G401.6 (cell line): ENCODE data around the gene LRCH1.

Experiments used
- FAIRE-seq: peaks from 2 replicates; lab custom pipeline; 2012; peaks lifted over from hg19 to GRCh38; lab: Jason Lieb, UNC

LRCH1 gene

GRCh38 chr13:46594374-46595078 is 41.6 kb downstream of the LRCH1 start:
- no peak for FAIRE-seq

- no peak for FAIRE-seq
Measured at GRCh38 chr13:46595136-46595884, 42.3 kb downstream of the LRCH1 start.

- no peak for FAIRE-seq
Measured at GRCh38 chr13:46595885-46596275, 42.9 kb downstream of the LRCH1 start.

GRCh38 chr13:46596466-46596865 is 43.5 kb downstream of the LRCH1 start:
- FAIRE-seq, result no peak

GRCh38 chr13:46598140-46598819 is 45.3 kb downstream of the LRCH1 start:
- no peak for FAIRE-seq

- no peak for FAIRE-seq
Measured at GRCh38 chr13:46598820-46599180, 45.8 kb downstream of the LRCH1 start.

- no peak for FAIRE-seq
Measured at GRCh38 chr13:46600943-46601311, 48.0 kb downstream of the LRCH1 start.

GRCh38 chr13:46602531-46602930 is 49.6 kb downstream of the LRCH1 start:
- FAIRE-seq, result no peak

- no peak for FAIRE-seq
Measured at GRCh38 chr13:46603165-46603603, 50.2 kb downstream of the LRCH1 start.

GRCh38 chr13:46604226-46604990 is 51.4 kb downstream of the LRCH1 start:
- no peak for FAIRE-seq

GRCh38 chr13:46605076-46605824 is 52.3 kb downstream of the LRCH1 start:
- no peak for FAIRE-seq

GRCh38 chr13:46605825-46606554 is 53.0 kb downstream of the LRCH1 start:
- FAIRE-seq, result no peak

- FAIRE-seq, result no peak
Measured at GRCh38 chr13:46606970-46607369, 54.0 kb downstream of the LRCH1 start.

GRCh38 chr13:46607768-46608564 is 55.0 kb downstream of the LRCH1 start:
- FAIRE-seq, result no peak

- FAIRE-seq, result no peak
Measured at GRCh38 chr13:46609052-46609451, 56.1 kb downstream of the LRCH1 start.

- no peak for FAIRE-seq
Measured at GRCh38 chr13:46609726-46610125, 56.8 kb downstream of the LRCH1 start.

GRCh38 chr13:46612267-46612666 is 59.3 kb downstream of the LRCH1 start:
- no peak for FAIRE-seq

GRCh38 chr13:46613409-46614049 is 60.6 kb downstream of the LRCH1 start:
- no peak for FAIRE-seq

GRCh38 chr13:46614582-46614981 is 61.6 kb downstream of the LRCH1 start:
- no peak for FAIRE-seq
